ENCODE results near the gene MRGPRD.
A peak's percentile ranks its signal among the peaks of the same experiment; 100 is the strongest.

The MRGPRD gene

GRCh38 chr11:68980776-68981065, at the start of gene MRGPRD:
MRGPRD (minus strand) TSS chr11:68980986; CDS start chr11:68980986, 0 bp downstream.
- no peak for DNase-seq (ENCODE audit: low read depth in 2 of 3, low spot score in 1 of 3)

- DNase-seq (ENCODE audit: low read depth in 2 of 3, low spot score in 1 of 3), result no peak
Measured at GRCh38 chr11:69030301-69030700, 49.5 kb upstream of the MRGPRD start.

GRCh38 chr11:69027704-69028372, 47.1 kb upstream of the MRGPRD start:
- DNase-seq (ENCODE audit: low read depth in 2 of 3, low spot score in 1 of 3), result no peak

- DNase-seq (ENCODE audit: low read depth in 2 of 3, low spot score in 1 of 3), result no peak
Measured at GRCh38 chr11:69024509-69024908, 43.7 kb upstream of the MRGPRD start.

GRCh38 chr11:69022260-69022659, 41.5 kb upstream of the MRGPRD start:
- no peak for DNase-seq (ENCODE audit: low read depth in 2 of 3, low spot score in 1 of 3)

- no peak for DNase-seq (ENCODE audit: low read depth in 2 of 3, low spot score in 1 of 3)
Measured at GRCh38 chr11:69018924-69019323, 38.1 kb upstream of the MRGPRD start.

GRCh38 chr11:69017951-69018350, 37.2 kb upstream of the MRGPRD start:
- DNase-seq (ENCODE audit: low read depth in 2 of 3, low spot score in 1 of 3), result no peak

- DNase-seq (ENCODE audit: low read depth in 2 of 3, low spot score in 1 of 3), result no peak
Measured at GRCh38 chr11:69014898-69015549, 34.2 kb upstream of the MRGPRD start.

- DNase-seq (ENCODE audit: low read depth in 2 of 3, low spot score in 1 of 3), result no peak
Measured at GRCh38 chr11:69014084-69014851, 33.5 kb upstream of the MRGPRD start.

- no peak for DNase-seq (ENCODE audit: low read depth in 2 of 3, low spot score in 1 of 3)
Measured at GRCh38 chr11:69013009-69013951, 32.5 kb upstream of the MRGPRD start, which contains the start of gene MRGPRF. MRGPRF (minus strand) TSS chr11:69013246; CDS start chr11:69009901, 3,345 bp downstream.

GRCh38 chr11:69012092-69013008, 31.6 kb upstream of the MRGPRD start:
- DNase-seq (ENCODE audit: low read depth in 2 of 3, low spot score in 1 of 3), result no peak

GRCh38 chr11:69011624-69012091, 30.9 kb upstream of the MRGPRD start:
- no peak for DNase-seq (ENCODE audit: low read depth in 2 of 3, low spot score in 1 of 3)

- peak; percentile 9 to 15 (median 10) for DNase-seq (ENCODE audit: low read depth in 2 of 3, low spot score in 1 of 3)
Measured at GRCh38 chr11:69010964-69011623, 30.3 kb upstream of the MRGPRD start.

- no peak for DNase-seq (ENCODE audit: low read depth in 2 of 3, low spot score in 1 of 3)
Measured at GRCh38 chr11:69010361-69010891, 29.6 kb upstream of the MRGPRD start.

GRCh38 chr11:69009441-69010211, 28.8 kb upstream of the MRGPRD start:
- no peak for DNase-seq (ENCODE audit: low read depth in 2 of 3, low spot score in 1 of 3)

- no peak for DNase-seq (ENCODE audit: low read depth in 2 of 3, low spot score in 1 of 3)
Measured at GRCh38 chr11:69008737-69009440, 28.1 kb upstream of the MRGPRD start.

- DNase-seq (ENCODE audit: low read depth in 2 of 3, low spot score in 1 of 3), result no peak
Measured at GRCh38 chr11:69007975-69008381, 27.2 kb upstream of the MRGPRD start.

GRCh38 chr11:69006816-69007215, 26.0 kb upstream of the MRGPRD start:
- no peak for DNase-seq (ENCODE audit: low read depth in 2 of 3, low spot score in 1 of 3)

All from stimulated activated CD4-positive, alpha-beta T cell treated with anti-CD3 and anti-CD28 coated beads, Interleukin-12 subunit alpha, Interleukin-12 subunit beta, amount 100 ng/mL, for 48 hours (primary cell).